NCI-H146 treated with DMSO at 0.1 percent for 48 hours (cell line): ENCODE measurements around the gene OCRL.

ENCODE experiments used
- DNase-seq: peaks from one replicate; lab custom pipeline; 2025; ENCODE audit not compliant: unreplicated experiment; lab: John Stamatoyannopoulos, UW

The OCRL gene

GRCh38 chrX:129631849-129632248 lies 91.8 kb downstream of the OCRL start:
- no peak for DNase-seq

DNA sequence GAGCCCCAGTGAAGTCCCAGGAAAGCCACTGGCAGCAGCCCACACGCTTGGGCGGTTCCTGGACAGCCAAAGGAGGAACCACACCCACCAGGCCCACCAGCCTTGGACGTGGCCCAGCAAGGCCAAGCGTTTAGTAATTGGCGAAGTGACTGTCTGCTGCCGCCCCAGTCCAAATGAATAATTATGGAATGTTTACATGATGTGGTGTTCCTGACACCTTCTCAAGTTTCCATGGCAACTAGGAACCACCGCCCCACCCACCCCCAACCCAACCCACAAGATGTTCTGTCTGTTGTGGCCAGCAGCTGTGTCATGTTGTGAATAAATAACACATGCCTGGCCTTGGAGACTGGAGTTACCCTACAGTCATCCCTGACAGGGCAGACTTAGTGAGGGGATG lies 92.4 kb downstream of the OCRL start:
- no peak for DNase-seq

DNA sequence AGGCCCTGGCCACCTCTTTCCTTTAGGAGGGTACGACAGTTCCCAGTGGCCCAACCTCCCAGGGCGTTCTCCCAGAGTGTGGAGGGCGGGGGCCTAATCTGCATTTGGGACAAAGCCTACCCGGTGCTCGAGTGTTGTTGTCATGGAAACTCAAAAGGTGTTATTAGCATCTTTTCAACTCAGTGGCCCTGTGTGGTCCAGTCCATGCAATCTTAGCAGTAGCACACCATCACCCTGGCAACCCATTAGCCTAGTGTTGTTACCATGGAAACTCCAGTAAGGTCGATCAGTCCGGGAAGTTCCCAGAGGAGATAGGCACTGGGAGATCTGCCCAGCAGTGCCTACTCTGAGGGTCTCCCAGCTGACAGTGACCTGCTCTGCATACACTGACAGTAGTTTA lies 94.5 kb downstream of the OCRL start:
- no peak for DNase-seq

DNA sequence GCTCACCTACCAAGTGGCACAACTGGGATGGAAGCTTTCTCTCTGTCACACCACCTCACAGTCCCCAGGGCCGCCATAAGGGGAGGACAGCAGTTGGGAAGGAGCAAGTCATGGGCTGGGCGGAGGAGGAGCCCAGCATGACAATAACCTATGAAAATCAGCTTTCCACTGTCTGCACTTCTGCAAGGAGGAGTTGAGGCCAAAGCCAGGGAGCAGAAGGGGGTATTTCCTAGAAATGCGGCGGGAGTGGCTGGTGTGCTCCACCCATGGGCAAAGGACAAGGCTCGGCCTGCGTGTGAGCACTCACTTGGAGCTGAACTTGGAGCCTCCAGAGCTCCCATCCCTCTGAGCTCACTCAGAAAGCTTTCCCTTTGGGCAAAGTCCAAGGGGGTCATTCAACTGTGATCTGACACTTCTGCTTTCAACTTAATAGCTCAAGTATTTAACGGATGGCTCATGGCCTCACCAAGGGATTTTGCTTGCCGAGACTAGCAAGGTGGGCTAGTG lies 96.2 kb downstream of the OCRL start:
- no peak for DNase-seq

- peak; percentile 45 for DNase-seq
Measured at GRCh38 chrX:129637217-129638109, 97.4 kb downstream of the OCRL start.

GRCh38 chrX:129638917-129639316 lies 98.9 kb downstream of the OCRL start:
- DNase-seq = no peak

DNA sequence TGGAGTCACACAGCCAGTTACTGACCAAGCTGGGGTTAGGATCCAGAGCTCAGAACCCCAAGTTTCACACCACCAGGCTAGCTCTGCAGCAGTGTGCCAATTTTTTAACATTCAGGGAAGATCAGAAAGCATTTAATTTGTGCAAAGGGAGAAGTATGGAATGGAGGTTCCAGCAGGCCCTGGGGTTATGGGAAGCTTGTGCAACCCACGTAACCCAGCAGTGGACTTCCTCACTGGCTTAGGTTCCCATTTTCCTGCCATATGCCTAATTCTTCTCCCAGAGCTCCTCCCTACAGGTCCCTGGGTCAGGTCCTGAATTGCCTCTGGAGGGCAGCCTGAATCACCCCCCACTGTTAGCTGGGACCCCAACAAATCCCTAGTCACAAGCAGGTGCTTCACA lies 100.7 kb downstream of the OCRL start:
- DNase-seq = no peak

- DNase-seq = no peak
Measured at GRCh38 chrX:129641469-129641868, 101.4 kb downstream of the OCRL start.

DNA sequence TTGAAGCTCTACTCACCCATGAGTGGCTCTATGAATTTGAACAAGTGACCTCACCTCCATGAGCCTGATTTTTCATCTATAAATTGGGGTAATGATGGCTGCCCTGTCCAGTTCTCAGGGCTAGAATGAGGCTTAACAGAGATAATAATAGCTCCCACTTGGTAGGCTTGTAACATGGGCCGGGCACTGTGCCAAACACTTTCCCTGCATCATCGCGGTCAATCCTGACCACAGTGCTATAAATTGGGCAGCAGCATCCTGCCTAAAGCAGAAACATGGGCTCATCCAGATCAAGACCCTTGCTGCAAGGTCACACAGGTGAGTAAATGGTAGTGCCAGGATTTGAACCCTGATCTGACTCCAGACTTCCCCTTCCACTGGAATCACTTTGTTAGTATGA lies 101.9 kb downstream of the OCRL start:
- DNase-seq = no peak
